ENCODE data around the gene LHFPL6. TPM values are rescaled to one million over a fixed set of nuclear protein-coding genes. Genes with fewer than 3 reads are reported as not detected.
A peak's percentile ranks its signal among the peaks of the same experiment; 100 is the strongest.

Gene LHFPL6
- total RNA-seq, 1 experiment from 2014 or later, result 8.9 TPM

DNA sequence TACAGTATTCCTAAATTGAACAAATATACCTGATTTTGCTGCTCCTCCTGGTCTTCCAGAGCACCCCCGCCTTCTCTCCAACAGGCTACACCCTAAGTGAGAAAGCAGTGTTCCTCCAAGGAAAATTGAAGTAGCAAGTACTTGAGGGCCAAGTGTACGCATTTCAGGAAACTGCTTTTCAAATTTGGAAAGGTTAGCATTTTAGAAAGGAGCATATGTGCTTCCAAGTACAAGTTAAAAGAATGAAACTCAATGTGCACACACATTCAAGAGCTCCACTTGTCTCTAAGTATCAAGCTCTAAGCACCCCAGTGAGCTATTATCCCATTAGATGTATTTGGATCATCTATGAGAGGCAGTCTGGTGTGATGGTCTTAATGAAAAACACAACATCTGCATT is 25.8 kb downstream of the LHFPL6 start:
- no peak for DNase-seq (ENCODE audit: unreplicated experiment)
- Mint-ChIP-seq H3K27me3 (ENCODE audit: insufficient read depth, unreplicated experiment) (no peaks in the 10 kb centered on the region), H3K4me1 (ENCODE audit: insufficient read depth, unreplicated experiment) (no peaks in the 10 kb centered on the region), H3K4me3 (ENCODE audit: unreplicated experiment) (no peak overlapping the region), H3K36me3 (ENCODE audit: insufficient read depth, unreplicated experiment) (no peaks in the 10 kb centered on the region), H3K27ac (ENCODE audit: low read depth, unreplicated experiment) (no peak overlapping the region), H3K9me3 (ENCODE audit: unreplicated experiment) (no peaks in the 10 kb centered on the region)
- ChIA-PET CTCF (interaction anchor here (0.6 to 0.7 kb wide), 2 partner anchors 161 to 1179 kb away, joined by 3 to 4 read pairs; no protein-coding TSS in a partner anchor), POLR2A (no interaction called here)
- TF ChIP-seq, protein P1, sequence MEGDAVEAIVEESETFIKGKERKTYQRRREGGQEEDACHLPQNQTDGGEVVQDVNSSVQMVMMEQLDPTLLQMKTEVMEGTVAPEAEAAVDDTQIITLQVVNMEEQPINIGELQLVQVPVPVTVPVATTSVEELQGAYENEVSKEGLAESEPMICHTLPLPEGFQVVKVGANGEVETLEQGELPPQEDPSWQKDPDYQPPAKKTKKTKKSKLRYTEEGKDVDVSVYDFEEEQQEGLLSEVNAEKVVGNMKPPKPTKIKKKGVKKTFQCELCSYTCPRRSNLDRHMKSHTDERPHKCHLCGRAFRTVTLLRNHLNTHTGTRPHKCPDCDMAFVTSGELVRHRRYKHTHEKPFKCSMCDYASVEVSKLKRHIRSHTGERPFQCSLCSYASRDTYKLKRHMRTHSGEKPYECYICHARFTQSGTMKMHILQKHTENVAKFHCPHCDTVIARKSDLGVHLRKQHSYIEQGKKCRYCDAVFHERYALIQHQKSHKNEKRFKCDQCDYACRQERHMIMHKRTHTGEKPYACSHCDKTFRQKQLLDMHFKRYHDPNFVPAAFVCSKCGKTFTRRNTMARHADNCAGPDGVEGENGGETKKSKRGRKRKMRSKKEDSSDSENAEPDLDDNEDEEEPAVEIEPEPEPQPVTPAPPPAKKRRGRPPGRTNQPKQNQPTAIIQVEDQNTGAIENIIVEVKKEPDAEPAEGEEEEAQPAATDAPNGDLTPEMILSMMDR (IDR thresholded peaks at IDR 0.05; ENCODE audit: unreplicated experiment), result no peak
- intact Hi-C loops (cut with micrococcal nuclease), result no loop called here
- BruUV-seq (replicated peaks), result no TSS peak

DNA sequence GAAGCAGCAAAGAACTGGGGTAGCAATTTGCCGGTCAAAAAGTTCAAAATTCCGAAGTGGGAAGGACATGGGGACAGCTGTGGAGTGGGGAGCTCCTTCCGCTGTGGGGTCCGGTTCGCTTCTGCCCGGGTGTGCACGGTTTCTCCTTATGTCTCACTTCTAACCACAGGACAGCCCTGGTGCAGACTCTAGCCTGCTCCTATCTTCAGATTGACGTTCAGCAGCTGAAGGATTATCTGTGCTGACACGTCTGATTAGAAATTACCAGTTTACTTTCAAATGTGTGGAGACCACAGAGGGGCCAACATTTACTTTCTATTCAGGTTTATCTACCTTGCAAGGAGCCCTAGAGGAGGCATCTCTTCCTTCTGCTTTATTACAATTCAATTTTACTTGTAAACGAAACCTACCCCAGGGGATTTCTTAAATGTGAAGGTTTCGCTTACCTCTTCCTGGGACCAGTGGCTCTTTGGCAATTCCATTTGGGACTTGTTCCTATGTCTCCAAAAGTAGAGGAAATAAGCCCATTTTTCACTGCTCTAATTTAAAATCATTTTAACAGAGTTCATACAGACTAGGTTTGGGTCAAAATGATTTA is 27.3 kb downstream of the LHFPL6 start:
- Mint-ChIP-seq H3K27me3 (ENCODE audit: insufficient read depth, unreplicated experiment) (no peaks in the 10 kb centered on the region), H3K36me3 (ENCODE audit: insufficient read depth, unreplicated experiment) (no peaks in the 10 kb centered on the region), H3K27ac (ENCODE audit: low read depth, unreplicated experiment) (no peak overlapping the region), H3K4me1 (ENCODE audit: insufficient read depth, unreplicated experiment) (no peaks in the 10 kb centered on the region), H3K9me3 (ENCODE audit: unreplicated experiment) (no peaks in the 10 kb centered on the region), H3K4me3 (ENCODE audit: unreplicated experiment) (no peak overlapping the region)
- CTCF ChIA-PET, result no interaction called here
- POLR2A ChIA-PET, result no interaction called here
- intact Hi-C loops (cut with micrococcal nuclease), result no loop called here
- no TSS peak for BruUV-seq (replicated peaks)
- no peak for DNase-seq (ENCODE audit: unreplicated experiment)
- TF ChIP-seq, protein P1 (IDR thresholded peaks at IDR 0.05; ENCODE audit: unreplicated experiment), result no peak

DNA sequence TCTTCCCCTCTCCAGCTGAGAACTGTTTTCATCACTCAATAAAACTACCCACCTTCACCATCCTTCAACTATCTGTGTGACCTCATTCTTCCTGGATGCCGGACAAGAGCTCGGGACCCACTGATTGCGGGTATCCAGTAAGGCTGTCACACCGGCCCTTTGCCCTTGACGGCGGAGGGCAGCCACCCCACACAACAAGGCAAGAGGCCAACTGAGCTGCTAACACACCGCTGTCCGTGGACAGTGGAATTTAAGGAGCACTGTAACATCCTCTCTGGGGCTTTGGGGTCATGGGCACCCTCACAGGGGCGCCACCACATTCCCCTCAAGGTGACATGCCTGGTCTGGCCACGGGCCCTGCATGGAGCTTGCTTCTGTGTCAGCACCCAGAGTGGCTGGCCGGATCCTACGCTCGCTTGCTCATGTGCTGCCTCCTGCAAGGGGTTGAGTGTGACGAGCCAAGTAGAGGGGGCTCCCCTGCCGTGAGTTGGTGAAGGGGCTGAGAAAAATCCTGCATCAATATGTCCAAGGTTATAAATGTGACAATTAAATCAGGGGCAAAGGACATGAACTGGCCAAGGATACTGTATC is 31.4 kb downstream of the LHFPL6 start:
- H3K9me3 Mint-ChIP-seq (ENCODE audit: unreplicated experiment), result no peaks in the 10 kb centered on the region
- no peak overlapping the region for H3K27ac Mint-ChIP-seq (ENCODE audit: low read depth, unreplicated experiment)
- no peaks in the 10 kb centered on the region for H3K27me3 Mint-ChIP-seq (ENCODE audit: insufficient read depth, unreplicated experiment)
- POLR2A ChIA-PET, result no interaction called here
- intact Hi-C loops (cut with micrococcal nuclease), result no loop called here
- TF ChIP-seq, protein P1 (IDR thresholded peaks at IDR 0.05; ENCODE audit: unreplicated experiment), result no peak
- peaks cover 6% of the 10 kb centered on the region for H3K4me1 Mint-ChIP-seq (ENCODE audit: insufficient read depth, unreplicated experiment)
- no peak for DNase-seq (ENCODE audit: unreplicated experiment)
- no peak overlapping the region for H3K4me3 Mint-ChIP-seq (ENCODE audit: unreplicated experiment)
- no peaks in the 10 kb centered on the region for H3K36me3 Mint-ChIP-seq (ENCODE audit: insufficient read depth, unreplicated experiment)
- no TSS peak for BruUV-seq (replicated peaks)
- CTCF ChIA-PET, result interaction anchor here (0.9 kb wide), 1 partner anchor 39 kb away, joined by 4 read pairs; no protein-coding TSS in a partner anchor

DNA sequence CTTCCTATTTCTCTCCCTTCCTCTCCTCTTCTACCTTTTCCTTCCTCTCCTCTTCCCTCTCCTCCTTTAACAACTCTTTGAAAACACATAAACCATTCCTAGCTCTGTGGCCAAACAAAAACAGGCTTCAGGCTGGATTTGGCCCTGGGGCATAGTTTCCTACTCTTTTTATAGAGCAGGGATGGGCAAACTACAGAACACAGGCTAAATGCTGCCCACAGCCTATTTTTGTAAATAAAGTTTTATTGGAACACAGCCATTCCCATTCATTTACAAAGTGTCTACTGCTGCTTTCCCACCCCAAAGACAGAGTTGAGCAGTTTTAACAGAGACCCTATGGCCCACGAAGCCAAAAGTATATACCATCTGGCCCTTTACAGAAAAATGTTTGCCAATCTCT is 35.4 kb downstream of the LHFPL6 start:
- intact Hi-C loops (cut with micrococcal nuclease), result no loop called here
- Mint-ChIP-seq H3K9me3 (ENCODE audit: unreplicated experiment) (no peaks in the 10 kb centered on the region), H3K4me1 (ENCODE audit: insufficient read depth, unreplicated experiment) (peaks cover 39% of the 10 kb centered on the region), H3K36me3 (ENCODE audit: insufficient read depth, unreplicated experiment) (no peaks in the 10 kb centered on the region), H3K27ac (ENCODE audit: low read depth, unreplicated experiment) (peak overlapping the region; percentile 14), H3K27me3 (ENCODE audit: insufficient read depth, unreplicated experiment) (no peaks in the 10 kb centered on the region), H3K4me3 (ENCODE audit: unreplicated experiment) (no peak overlapping the region)
- DNase-seq (ENCODE audit: unreplicated experiment), result no peak
- TF ChIP-seq, protein P1 (IDR thresholded peaks at IDR 0.05; ENCODE audit: unreplicated experiment), result no peak
- ChIA-PET CTCF (no interaction called here), POLR2A (interaction anchor here (0.6 kb wide), 1 partner anchor 60 kb away, joined by 4 read pairs; no protein-coding TSS in a partner anchor)
- BruUV-seq (replicated peaks), result no TSS peak

Measured in MCF 10A (cell line).